HG03558 (cell line): ENCODE results near the gene WNT11.

ENCODE experiments used
- ATAC-seq: cut with Tn5 transposase; IDR thresholded peaks from one replicate; pipeline ENCODE4 v1.9.1; 2021; ENCODE audit warnings: moderate number of reproducible peaks; ENCODE audit not compliant: unreplicated experiment; ENCODE audit errors: extremely low read depth

The WNT11 gene

DNA sequence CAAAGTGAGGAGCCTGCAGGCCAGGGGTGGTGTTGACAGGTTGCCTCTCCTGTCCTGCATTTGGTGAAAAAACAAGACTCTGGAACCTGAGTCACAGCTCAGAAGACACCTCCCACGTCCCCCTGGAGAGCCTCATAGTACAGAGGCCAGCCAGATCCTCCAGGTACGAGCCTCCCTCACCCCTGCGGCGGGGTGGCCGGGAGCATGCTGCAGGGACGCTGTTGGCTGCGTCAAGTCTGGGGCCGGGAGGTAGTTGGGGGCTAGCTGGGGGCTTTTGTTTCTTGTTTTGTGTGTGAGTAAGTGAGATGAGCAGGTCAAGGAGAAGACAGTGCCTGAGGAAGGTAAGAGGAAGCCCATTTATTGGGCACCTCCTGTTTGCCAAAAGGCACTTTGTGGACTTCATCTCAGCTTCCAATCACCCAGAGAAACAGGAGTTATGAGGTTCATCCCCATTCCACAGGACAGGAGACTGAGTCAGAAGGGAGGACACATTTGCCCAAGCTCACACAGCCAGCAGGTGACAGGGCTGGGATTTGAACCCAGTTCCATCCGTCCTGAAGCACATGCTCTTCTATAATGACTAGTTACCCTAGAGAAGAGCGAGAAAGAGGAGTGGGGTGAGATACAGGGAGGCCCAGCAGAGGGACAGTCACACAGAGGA, 18.3 kb upstream of the WNT11 start:
- no peak for ATAC-seq

DNA sequence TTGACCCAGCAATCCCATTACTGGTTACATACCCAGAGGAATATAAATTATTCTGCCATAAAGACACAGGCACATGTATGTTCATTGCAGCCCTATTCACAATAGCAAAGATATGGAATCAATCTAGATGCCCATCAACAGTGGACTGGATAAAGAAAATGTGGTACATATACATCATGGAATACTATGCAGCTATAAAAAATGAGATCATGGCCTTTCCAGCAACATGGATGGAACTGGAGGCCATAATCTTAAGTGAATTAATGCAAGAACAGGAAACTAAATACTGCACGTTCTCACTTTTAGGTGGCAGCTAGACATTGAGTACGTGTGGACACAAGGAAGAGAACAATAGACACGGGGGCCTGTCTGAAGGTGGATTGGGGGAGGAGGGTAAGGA, 15.1 kb upstream of the WNT11 start:
- no peak for ATAC-seq

DNA sequence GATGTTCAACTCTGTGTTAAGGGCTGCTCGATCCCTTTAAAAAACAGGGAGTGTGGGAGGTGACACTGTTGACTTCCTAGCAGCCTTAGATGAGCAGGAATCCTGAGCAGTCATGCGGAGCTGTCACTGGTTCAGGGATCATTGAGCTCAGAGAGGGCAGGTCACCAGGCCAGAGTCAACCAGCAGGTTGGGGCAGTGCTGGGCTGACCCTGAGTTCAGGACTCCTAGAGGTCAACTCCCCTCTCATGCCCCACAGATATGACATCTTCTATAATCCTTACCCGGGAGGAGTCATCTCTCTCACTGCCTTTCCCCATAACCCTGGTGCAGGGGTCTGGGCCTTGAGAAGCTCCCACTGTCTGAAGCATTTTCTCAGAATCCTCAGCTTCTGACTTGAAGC, 12.9 kb upstream of the WNT11 start:
- ATAC-seq, result no peak

DNA sequence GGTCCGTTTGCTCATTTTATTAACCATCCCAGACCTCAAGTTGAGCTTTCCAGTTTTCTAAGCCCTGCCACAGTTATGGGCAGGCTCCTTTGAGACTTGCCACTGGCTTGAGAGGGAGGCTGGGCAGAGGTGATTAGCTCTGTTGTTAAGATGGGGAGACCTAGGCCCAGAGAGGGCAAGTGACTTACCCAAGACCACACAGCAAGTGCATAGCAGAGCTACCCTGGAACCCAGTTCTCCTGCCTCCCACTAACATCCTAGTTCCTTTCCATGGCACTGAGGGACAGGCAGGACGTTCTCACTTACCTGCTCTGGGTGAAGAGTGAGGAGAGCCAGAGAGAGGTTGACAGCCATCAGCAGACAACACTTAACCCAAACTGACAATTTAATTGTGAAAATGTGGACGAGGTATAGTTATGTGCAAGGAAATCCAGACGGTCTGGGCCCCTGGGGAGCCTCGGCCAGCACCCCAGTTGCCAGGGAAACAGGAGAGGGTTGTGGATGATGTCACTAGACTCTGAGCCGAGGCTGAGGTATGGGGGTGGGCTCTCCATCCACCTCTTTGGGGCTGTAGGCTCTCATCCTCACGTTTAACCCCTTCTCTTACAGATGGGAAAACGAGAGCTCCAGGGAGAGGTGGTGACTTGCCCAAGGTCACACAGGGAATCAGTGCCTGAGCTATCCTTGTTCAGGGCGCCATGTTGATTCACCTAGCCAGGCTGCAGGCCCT, 12.3 kb upstream of the WNT11 start:
- no peak for ATAC-seq

DNA sequence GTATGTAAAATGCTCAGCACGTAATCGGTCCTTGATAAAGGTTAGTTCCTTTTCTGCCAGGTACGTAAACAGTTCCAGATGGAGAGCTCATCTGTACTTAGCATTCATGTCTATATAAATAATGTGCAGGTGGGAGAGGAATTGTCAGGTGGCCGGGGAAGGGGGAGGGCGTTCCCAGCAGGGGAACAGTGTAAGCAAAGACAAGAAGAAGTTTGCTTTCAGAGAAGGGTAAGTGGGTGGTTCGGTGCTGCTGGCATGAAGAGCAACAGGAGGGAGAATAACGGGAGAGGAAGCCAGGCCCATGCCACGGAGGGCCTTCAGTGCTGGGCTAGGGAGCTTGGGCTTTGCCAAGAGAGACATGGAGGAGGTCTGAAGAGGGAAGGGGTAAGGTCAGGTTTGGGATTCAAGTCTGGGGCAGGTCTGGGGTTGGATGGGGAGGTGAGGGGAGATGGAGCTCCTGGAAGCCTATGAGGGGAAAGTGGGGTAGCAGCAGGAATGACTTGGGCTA, 11.4 kb upstream of the WNT11 start:
- no peak for ATAC-seq

DNA sequence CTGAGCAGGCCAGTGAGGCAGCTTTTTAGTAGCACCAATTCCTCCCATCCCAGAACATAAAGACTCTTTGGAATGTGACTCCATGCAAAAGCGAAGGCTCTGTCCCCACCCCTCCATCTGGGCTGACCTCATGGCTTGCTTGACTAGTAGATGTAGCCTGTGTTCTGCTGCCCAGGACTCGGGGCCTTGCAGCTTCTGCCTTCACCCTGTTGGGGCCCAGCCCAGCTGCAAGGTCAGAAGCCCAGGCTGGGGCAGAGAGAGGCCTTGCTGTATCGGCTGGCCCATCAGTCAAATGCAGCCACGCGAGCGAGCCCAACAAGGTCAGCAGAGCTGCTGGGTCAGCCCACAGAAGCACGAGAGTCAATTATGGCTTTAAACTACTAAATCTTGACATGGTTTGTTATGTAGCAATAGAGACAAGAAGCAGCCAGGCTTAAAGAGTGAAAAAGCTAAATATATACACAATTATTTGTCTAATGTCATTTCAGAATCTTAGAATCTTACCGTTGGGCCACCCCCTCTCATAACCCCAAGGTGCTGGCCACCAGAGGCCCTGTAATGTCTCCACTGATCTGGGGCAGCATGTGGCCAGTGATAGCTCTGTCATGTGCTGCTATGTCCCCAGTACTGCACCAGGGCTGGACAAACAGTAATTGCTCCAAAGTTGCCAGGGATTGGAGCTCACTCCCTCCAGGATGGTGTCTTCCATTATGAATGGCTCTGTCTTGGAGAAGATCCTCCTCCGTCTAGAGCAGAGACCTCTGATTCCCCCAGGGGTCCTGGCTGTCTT, 10.4 kb upstream of the WNT11 start:
- ATAC-seq, result no peak

DNA sequence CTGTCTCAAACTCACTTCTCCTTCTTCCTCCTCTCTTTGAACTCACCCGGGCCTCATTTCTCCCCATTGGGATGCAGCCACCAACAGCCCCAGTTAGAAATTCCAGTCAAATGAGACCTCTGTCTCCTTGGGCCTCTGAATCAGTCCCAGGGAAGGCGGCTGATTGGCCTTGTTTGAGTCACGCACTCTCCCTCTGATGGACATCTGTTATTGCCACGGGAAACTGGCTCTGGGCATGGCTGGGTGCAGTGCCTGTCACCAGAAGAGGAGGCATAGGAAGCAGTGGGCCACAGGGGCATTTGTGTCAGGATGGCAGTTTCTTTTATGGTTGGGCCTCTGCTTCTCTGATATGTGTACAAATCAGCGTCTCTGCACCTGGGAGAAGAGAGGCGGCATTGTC, 9.6 kb upstream of the WNT11 start:
- ATAC-seq, result no peak

DNA sequence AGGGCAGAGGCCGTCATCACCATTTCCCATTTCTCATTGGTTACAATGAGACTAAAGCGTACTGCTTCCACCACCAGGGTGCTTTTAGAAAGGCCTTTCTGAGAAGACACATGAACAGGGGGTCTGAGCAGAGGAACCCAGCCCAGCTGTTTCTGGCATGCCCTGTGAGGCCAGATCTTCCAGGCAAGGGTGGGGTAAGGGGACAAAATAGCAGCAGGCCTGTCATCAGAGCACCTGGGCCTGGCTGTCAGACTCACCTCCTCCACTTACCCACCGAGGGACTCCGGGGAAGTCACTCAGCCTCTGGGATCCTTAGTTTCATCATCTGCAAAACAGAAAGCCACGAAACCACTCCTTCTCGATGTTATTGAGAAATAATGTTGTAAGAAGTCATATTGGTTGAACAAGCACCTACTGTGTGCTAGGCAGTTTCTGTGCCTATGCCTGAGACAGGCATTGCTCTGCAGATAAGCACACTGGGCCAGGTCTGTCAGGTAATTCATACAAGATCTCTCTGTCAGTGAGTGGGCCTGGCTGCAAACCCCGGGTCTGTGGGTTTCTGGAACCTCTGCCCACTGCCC, 8.8 kb upstream of the WNT11 start:
- ATAC-seq, result no peak

DNA sequence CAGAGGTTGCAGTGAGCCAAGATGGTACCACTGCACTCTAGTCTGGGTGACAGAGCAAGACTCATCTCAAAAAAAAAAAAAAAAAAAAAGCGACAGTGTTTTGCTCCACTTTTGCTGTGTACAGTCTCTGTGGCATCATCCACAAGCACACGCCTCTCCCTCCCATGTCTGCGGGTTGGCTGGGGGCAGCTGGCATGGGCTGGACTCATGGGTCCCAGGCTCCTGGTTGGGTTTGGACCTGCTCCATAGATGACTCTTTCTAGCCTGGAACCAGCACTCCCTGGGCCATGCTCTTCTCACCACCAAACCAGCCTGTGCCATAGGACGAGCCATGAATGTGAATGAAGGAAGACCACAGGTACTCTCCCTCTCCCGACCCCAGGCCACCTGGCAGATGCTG, 7.9 kb upstream of the WNT11 start:
- ATAC-seq, result no peak

DNA sequence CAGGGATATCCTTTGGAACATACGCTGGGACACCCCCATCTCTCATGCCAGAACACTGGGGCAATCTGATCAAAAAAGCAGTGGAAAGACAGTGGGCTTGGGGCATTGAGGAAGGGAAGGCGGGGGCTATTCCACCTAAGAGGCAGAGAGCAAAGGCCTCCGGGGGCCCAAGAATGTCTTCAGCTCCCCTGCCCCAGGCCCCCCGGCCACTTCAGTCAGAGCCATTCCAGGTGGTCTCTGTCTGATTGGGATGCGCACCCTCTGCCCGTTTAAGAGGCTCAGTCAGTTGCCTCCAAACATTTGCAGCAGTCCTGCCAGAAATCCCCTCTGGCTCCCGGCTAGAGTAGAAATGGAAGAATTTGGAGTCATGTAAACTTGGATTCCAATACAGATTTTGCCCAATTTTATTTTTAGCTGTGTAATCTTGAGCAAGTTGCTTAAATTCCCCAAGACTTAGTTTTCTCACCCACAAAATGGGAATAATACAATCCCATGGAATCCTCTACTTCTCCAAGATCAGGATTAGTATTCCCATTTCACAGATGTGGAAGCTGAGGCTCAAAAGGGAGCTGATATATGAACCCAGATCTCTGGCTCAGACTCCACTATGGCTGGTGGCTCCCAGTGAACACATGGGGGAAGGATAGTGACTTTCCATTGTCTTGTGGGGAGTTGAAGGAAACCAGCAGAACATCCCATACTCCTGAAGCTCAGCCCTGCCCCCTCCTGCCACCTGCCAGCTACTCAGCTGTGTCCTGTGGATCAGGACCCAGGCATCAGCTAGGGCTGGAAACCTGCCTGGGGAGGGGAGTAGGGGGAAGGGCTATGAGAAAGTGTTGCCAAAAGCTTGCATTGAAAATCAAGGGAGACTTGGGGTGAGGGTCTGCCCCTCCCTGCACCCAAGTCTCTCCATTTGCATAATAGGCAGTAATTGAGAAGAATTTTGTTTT, 6.1 kb upstream of the WNT11 start:
- ATAC-seq, result no peak

DNA sequence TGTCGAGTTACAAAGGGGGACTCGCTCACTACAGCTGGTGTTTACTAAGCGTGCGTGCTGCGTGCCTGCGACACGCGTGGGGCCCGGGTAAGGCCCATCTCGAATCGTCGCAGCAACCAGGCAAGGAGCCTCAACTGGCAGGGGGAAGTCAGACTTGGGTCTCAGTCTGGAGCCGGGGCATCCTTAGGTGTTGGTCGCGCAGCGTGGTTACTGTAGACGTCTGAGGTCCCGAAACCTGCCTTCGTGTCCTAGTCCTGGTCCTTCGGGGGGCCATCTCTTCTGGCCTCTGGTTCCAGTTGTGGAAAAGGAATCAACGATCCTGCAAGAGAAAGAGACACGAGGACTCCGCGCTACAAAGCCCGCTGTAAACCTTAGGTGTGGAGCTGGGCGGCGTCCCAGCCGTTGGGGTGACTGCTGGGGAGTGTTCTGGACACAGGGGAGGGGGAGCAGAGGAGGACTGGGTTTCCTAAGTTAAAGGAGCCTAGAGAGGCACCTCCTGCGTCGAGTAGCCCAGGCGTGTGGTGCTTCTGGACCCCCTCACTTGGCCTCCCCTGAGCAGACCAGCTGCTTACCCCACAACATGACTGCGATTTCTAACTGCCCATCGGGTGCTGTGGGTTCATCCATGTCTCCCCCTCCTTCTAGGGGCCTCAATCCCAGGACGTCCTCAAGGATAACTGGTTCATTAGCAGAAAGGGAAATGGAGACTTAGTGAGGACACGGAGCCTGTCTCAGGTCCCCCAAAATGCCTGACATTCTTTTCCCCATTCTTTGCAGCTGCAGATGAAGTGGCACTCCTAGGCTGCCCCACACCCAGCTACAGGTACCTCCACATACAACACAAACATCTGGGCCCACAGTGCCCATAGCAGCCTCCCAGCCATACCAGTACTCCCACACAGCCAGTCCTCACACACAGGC, 4.9 kb upstream of the WNT11 start:
- no peak for ATAC-seq

DNA sequence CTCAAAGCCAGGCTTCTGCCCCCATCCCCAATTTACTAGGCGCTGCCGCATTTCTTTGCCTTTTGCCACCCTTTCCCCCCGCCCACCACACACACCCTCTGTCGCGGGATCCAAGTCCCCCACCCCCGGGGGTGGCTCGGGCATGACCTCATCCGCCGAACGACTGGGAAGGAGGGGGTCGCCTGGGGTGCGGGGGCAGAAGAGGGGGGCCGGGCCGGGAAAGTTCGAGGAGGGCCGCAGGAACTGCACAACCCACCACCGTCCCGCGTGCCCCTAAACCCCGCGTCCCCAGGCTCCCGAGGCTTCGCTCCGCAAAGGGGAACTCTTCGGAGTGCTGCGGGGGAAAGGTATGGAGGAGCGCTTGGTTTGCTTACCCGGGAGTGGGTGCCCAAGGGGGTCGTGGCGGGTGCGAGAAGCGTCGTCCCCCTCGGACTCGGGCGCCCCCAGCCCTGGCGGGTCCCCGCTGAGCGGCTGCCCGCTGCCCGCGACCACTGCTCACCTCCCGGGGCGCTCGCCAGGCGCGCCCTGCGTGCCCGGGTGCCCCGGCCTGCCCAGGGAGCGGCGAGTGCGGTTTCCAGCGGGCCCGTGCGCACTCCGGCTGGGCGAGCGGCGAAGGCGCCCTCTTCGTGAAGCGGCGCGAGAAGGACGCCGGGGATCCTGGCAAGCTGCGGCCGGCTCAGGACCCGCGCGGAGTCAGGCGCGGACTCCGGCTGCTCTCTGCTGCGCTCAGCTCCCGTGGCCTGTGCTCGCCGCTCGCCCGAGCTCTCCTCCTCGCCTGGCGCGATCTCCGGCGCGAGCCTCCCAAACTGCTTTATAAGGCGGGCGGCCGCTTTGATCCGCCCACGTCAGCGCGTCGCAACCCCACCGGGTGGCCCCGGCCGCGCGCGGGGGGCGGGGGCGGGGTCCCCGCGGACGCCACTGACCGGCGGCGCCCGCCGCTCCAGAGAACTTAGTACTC, 4.0 kb upstream of the WNT11 start:
- no peak for ATAC-seq

DNA sequence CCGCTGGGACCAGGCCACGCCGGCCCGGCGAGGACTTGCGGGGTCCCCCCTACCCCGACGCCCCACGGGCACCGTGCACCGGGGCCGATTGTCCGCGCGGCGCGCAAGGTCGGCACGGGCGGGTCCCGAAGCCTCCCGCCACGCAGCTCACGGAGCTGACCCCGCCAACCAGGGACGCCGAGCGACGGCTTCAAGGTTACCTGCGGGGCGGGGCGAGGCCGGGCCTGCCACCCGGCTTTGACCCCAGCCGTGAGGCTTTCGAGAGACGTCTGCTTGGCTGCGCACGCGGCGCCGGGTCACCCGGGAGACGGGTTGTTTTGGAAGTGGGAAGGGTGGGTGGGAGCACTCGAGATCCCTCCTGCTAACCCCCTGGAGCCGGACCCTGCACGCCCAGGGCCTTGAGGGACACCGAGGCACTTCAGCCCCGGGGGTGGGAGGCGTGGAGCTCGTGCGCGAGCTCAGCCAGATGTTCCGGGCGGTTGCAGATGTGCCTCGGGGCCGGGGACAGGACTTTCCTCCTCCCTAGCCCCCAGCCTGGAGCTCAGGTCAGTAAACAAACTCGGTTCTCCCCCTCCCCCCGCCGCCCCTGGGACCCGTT, 3.2 kb upstream of the WNT11 start:
- no peak for ATAC-seq

DNA sequence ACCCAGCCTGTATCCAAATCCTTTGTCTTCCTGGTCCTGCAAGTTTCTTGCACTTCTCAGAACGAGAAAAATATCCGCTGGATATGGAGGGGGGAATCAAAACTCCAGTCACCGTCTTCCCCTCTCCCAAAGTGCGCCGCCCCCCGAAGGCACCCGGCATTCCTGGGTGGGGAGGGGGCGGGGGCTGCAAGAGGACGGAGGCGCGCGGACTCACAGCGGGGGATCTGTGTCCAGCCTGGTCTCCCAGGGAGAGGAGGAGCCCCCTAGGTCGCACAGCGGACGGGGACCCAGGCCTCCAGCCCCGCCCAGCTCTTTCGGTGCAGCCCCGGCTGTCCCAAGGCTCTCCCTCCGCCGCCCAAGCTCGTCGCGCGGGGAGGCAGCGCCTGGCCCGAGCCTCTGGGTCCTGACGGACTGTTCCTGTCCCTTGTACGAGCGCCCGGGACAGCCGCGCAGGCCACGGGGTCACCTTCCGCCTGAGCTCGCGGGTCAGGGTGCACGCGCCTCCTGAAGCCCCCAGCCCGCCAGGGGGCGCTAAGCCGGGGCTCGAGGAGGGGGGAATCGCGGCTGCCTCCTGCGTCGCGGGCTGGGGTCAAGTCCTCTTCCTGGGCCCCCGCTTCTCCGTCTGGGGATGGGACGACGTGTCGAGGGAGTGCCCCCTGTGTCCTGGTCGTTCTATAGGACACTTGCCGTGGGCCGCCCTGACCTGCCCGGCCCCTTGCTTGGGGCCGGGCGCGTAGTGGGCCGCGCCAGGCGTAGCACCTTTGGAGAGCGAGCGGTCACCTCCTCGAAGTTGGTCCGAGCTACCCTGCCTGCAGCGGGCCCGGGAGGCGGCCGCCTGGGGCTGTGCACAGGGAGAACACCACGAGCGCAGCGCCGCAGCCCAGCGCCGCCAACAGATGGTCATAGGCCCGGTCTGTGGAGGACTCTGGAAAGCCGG, 2.4 kb upstream of the WNT11 start:
- no peak for ATAC-seq

DNA sequence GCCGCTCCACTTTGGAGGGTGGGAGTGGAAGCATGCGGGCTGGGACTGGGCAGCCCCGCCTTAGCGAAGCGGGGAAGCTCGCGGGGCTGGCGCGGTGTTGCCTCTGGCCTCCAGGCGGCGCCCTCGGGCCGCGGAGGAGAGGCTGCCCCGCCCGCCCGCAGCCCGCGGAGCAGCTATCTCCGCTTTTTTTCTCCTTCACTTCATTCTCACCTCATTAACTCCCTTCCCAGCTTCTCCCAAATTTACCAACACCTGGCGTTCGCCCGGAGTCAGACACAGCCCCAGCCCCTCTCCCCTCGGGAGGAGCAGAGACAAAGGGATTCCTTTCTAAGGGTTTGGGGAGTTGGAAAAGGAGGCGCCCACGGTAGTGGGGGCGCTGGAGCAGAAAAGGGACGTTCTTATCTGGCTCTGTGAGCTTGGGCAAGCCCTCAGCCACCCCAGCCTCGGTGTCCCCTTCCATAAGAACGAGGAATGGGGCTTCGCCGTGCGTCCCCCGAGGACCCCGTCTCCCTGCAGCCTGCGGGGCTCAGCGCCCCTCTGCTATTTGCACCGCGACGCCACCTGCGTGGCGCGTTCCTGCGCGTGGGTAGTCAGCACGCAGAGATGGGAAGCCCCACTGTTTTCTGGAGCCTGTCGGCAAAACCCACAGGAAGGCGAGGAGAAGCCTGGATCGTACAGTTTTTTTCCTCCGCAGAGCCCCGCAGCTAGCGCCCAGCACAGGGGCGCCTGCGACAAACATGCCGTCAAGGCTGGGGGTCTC, 1.5 kb upstream of the WNT11 start:
- no peak for ATAC-seq

DNA sequence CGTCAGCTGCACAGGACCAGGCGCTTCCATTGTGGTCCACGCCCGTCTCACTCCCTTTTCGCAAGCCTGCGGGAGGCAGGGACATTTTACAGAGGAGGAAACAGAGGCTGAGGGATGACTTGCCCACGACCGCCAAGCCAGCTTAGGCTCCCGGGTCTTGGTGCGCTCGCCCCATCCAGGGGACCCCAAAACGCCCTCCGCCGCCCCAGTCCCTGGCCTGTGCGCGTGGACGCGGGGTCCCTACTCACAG, 300 bp downstream of the WNT11 start:
- ATAC-seq, result no peak
